Suppressor macrophage (primary cell): ENCODE results near the gene DR1.

Experiments used
- DNase-seq, 4 experiments: peaks; one replicate each; pipeline ENCODE4 v3.0.0-alpha.2; 2020 to 2022

The DR1 gene

GRCh38 chr1:93394514-93394913, 48.8 kb downstream of the DR1 start:
- DNase-seq, result no peak

DNA sequence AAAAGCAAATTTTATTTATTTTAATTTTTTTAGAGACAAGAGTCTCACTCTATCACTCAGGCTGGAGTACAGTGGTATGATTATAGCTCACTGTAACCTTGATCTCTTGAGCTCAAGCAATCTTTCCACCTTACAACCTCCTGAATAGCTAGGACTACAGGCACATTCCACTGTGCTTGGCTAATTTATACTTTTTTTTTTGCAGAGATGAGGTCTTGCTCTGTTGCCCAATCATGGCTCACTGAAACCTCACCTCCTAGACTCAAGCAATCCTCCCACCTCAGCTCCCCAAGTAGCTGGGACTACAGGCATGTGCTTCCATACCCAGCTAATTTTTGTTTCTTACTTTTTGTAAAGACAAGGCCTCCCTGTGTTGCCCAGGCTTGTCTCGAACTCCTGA, 49.5 kb downstream of the DR1 start:
- no peak for DNase-seq

DNA sequence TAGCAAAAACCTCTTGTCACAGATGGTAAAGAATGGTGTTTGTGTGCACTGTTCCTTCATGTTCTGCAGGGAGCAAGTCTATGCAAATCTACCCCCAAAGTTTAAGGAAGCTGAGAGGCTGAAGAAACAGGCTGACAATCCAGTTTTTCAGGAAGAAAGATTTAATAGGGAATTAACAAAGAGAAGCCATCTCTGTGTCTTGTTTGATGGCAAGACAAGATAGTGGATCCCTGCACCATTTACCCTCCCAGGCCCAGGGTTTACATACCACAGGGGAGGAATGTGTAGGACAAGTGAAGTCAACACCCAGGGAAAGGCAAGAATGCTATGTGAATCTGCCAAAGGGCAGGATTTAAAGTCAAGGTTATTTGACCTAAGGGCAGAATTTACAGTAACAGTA, 54.1 kb downstream of the DR1 start:
- DNase-seq, result peak in 3 of 4 experiments; percentile 15 to 43 (median 19)

- no peak for DNase-seq
These were observed 62.5 kb downstream of the DR1 start for GRCh38 chr1:93408203-93408602.

DNA sequence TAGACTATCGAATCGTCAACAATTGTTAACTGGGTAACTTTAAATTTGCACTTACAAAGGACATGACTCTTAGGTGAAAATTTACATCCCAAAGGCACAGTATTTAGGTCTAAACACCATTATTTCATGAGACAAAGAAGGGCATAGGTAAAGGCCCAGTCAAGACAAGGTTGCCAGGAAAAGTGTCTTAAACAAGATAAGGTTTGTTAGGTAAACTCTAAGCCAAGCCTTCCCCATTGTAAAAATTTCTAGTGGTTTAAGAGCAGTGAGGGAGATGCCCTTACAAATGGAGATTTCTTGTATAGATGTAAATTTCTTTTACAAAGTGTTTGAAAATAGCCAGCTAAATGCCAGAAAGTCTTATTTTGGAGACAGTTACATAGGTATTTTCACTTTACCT, 65.3 kb downstream of the DR1 start:
- no peak for DNase-seq

DNA sequence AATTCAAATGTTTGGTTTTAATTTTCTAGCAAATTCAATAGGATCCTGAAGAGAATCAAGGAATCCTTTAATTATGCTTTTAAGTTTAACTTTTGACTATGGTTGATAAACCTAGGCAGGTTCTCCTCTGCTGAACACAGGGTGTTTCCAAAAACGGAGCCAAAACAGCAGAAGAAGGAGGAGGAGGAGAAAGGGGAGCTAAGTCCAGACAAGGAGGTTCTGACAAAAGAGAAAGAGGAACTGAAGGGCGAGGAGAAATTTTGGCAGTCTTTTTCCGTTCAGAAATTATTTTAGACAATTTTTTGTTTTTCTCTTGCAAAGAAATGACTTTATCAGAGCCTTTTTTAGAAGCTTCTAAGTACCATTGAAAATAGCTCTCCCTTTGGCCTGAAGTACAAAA, 69.0 kb downstream of the DR1 start:
- peak; percentile 5 to 45 (median 28) for DNase-seq

- peak in 3 of 4 experiments; percentile 6 to 28 (median 27) for DNase-seq
These were observed 69.6 kb downstream of the DR1 start for GRCh38 chr1:93415296-93415695.

DNA sequence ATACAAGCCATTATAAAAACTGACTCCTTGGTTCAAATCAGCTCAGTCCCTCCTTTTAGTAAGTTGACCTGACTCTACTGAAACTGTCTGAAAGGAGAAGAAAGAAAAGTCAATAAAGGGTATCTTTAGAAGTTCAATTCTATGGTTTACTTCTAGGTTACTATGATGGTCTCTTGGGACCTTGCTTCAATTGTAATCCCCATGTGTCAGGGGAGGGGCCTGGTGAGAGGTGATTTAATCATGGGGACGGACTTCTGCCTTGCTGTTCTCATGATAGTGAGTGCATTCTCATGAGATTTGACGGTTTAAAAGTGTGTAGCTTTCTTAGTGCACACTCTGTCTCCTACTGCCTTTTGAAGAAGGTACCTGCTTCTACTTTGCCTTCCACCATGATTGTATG, 70.5 kb downstream of the DR1 start:
- DNase-seq, result no peak
